ENCODE measurements around the gene RASA2.
A peak's percentile ranks its signal among the peaks of the same experiment; 100 is the strongest.

The RASA2 gene

DNA sequence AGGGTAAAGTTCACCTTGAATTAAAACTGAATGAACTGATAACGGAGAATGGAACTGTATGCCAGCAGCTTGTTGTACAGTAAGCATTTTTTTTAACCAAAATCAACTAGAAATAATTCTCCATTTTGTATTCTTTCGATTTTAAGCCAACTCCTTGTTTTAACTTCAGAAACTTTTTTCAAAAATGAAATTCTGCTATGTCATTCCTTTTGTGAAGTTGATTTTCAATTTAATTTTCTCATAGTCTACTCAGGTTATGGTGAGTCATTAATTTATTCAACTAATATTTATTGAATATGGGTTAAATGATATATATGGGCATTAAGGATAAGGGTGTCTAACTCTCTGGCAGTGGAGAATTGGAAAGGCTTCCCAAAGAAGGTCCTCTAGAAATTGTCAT, 53.7 kb downstream of the RASA2 start:
- no peak for DNase-seq

DNA sequence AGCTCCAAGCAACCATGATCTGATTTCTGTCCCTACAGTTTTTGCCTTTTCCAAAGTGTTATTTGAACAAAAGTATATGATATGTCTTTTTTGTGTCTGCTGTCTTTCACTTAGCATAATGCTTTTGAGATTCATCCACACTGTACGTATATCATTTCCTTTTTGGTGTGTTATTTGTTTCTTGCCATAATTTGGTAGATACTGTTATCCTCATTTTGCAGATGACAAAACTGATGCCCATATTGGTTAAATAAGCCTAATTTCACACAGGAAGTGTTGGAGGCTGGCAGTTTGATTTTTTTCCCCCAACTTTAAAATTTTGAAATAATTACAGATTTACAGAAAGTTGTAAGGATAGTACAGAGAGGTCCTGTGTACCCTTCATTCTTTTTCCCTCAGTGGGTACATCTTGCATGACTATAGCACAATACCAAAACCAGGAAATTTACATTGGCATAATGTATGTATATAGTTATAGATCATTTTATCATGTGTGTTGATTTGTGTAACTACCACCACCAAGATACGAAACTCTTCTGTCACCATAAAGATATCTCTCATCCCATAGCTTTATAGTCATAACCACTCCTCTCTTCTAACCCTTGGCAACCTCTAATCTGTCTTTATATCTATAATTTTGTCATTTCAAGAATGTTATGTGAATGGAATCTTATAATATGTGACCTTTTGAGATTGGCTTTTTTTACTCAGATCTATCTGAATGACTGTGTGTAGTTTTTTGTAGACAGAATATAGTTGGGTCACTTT, 55.6 kb downstream of the RASA2 start:
- no peak for DNase-seq

DNA sequence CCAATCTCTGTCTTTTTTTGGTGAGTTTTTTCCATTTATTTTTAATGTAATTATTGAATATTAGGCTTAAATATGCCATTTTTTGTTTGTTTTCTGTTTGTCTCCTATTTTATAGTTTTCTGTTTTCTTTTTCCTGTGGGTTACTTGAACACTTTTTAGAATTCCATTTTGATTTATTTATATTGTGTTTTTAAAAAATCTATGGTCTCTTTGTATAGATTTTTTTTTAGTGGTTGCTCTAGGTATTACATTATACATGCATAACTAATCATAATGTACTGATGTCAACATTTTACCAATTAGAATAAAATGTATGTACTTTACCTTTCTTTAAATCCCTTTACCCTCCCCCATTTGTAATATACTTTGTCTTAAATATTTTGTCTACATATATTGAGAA, 56.2 kb downstream of the RASA2 start:
- DNase-seq = no peak

DNA sequence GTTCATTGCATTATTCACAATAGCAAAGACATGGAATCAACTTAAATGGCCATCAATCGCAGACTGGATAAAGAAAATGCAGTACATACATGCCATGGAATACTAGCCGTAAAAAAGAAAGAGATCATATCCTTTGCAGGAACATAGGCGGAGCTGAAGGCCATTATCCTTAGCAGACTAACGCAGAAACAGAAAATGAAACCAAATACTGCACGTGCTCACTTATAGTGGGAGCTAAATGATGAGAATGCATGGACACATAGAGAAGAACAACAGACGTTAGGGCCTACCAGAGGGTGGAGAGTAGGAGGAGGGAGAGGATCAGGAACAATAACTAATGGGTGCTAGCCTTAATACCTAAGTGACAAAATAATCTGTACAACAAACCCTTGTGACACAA, 57.9 kb downstream of the RASA2 start:
- DNase-seq = no peak

DNA sequence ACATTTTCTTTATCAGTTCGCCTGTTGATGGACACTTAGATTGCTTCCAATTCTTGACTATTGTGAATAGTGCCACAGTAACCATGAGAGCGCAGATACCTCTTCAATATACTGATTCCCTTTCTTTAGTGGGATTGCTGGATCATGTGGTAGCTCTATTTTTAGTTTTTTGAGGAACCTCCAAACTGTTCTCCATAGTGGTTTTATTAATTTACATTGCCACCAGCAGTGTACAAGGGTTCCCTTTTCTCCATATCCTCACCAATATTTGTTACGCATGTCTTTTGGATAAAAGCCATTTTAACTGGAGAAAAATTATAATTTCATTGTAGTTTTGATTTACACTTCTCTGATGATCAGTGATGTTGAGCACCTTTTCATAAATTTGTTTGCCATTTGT, 59.3 kb downstream of the RASA2 start:
- no peak for DNase-seq

DNA sequence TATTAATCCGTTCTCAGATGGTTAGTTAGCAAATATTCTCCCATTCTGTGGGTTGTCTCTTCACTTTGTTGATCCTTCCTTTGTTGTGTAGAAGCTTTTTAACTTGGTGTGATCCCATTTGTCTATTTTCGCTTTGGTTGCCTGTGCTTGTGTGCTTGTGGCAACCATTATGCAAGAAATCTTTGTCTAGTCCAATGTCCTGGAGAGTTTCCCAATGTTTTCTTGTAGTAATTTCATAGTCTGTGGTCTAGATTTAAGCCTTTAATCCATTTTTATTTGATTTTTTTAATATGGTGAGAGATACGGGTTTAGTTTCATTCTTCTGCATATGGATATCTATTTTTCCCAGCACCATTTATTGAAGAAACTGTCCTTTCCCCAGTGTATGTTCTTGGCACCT, 59.8 kb downstream of the RASA2 start:
- DNase-seq = no peak

DNA sequence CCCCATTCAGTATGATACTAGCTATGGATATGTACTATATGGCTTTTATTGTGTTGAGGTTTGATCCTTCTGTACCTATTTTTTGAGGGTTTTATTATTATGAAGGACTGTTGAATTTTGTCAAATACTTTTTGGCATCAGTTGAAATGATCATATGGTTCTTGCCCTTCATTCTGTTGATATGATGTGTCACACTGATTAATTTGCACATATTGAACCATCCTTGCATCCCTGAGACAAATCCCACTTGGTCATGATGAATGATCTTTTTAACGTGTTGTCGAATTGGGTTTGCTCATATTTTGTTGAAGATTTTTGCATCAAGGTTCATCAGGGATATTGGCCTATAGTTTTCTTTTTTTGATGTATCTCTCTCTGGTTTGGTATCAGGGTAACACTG, 61.0 kb downstream of the RASA2 start:
- no peak for DNase-seq

DNA sequence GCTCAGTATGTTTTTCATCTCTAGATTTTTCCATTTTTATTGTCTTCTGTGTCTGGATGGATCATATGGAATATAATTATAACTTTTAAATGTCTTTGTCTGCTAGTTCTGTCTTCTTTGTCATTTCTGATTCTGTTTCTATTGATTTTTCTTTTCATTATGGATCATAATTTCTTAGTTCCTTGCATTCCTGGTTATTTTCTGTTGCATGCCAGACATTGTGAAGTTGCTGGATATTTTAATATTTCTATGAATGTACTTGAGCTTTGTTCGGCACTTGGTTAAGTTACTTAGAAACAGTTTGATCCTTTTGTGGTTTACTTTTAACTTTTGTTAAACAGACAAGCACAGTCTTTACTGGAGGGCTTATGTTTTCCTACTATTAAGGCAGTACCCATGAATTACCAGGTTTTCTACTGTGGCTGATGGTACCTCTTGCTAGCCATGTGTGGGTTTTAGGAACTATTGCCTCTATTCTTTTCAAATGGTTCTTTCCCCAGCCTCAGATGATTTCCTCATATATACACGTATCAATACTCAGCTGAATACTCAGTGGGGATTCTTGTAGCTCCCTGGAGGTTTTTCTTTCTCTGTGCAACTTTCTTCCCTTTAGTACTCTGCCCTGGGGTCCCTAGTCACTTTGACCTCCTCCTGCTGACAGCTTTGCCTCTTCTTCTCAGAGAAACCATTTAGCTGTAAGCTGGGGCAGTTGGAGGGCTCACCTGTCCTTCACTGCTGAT, 64.3 kb downstream of the RASA2 start:
- DNase-seq = no peak

DNA sequence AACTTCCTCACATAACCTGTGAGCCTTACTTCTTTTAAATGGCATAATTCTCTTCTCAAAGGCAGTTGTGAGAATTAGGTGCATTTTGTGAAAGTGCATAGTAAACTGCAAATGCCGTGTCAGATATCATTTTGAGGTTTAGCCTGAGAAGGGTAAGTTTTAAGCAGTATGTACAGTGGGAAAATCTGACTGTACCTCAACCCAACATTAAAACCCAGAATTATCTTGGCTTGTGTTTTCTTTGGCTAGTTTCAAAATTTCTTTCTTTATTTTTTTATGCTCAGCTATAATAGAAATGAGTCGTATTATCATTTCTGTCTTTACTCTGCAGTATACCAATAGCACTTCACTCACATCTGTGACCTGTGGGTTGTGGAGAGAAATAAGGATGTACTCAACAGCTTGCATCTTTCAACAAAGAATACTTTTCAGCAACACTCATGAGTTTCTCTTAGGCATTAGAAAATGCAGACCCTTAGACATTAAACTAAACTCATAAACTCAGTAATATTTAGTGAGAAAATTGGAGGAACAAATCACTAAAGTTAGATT, 65.7 kb downstream of the RASA2 start:
- DNase-seq = peak; percentile 24

DNA sequence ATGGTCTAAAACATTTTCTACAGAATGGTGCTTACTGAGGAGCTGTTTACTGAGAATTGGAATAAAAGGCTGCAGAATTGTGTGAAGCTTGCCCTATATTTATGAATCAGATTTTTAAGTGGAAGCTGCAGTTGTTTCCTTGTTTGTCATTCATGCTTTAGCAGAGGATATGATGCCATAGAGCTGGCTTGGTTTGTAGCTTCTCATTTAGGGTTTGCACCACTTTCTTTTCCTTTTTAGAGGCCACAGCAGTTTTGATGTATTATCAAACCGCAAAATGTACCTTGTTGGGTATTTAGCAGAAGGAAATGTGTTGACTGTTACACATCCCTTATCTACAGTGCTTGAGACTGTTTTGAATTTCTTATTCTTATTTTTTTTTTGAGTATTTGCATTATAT, 66.2 kb downstream of the RASA2 start:
- DNase-seq = no peak

DNA sequence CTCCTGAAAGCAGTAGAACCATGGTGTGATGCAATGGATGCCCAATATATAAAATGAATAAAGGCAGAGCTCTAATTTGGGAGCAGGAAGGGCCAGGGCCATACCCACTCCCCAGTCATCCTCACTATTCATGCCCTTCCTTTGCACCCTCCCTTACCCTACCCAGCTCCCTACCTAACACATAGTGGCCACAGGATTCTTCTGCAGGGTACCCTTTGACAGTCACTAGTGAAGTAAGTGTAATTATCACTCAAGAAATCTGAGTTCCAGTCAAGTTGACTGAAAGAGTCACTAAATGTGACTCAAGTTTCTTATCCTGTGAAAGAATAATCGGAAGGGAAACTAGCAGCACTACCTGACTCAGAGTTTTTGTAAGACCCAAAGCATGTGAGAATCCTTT, 69.2 kb downstream of the RASA2 start:
- peak; percentile 48 for DNase-seq

DNA sequence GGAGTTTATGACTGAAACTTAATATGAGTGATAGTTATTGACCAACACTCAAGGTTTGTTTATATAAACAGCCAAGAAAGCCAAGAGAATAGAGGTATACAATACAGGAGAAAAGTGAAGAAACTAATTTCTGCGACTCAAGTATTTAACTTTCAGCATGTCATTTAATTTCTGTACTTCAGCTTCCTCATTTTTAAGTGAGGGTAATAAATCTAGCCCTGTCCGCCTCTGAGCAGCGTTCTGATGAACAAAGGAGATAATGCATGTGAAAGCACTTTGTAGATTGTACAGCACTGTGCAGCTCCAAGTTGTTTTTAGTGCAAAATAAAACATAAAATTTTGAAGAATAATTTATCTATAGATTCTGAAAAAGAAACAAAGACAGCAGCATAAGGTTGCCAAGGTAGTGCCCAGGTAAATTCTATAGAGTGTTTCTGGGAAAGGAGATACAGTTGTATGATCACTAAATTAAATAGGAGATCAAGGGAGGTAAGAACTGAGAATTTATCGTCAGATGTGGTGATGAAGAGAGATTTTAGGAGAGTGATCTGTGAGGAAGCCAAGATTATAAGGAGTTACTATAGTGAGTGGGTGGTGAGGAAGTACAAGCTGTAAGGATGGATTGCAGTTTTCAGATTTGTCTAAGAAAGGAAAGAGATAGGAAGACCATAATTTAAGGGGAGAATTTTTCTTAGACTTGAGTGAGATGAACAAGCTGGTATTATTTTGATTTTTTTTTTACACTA, 71.3 kb downstream of the RASA2 start:
- DNase-seq = no peak

DNA sequence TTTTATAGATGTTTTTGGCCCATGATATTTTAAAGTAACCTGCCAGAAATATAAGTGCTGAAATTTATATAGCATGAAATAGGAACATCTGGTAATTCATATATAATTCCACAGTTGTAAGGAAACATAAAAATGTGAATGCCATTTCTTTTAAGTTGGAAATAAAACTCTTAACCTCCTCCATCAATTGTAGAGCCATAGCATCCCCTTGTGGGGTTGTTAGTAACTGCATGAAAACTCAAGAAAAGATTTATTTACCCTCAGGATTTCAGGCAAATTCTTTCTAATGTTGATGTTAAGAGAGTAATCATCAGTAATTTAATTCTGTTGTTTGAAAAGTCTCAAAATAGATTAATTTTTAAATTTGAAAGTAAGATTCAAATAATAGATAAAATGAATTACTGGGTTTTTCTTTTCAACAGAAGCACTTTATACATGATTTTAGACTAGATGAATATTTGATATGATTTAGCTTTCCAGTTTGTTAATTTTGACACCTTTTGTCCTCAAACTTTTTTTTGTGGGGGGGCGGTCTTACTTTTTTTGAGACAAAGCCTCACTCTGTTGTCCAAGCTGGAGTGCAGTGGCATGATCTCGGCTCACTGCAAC, 74.7 kb downstream of the RASA2 start:
- DNase-seq = peak; percentile 63

DNA sequence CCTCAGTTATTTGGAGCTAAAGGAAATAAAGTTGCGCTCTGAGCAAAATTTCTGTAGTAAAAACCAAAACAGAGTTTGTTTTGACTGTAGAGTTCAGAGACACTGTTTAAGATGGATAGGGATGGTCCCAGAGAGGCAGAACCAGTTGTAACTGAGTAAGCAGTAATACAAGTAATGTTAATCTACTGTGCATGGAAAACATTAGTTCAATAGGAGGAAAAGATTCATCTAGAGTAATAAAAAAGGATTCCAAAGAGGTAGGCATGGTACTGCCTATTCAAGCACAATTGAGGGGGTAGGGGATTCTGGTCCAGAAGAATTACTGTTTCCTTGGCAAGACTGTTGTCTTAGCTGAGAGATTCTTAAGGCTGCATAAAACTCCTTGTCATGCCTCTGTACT, 77.4 kb downstream of the RASA2 start:
- DNase-seq = no peak

DNA sequence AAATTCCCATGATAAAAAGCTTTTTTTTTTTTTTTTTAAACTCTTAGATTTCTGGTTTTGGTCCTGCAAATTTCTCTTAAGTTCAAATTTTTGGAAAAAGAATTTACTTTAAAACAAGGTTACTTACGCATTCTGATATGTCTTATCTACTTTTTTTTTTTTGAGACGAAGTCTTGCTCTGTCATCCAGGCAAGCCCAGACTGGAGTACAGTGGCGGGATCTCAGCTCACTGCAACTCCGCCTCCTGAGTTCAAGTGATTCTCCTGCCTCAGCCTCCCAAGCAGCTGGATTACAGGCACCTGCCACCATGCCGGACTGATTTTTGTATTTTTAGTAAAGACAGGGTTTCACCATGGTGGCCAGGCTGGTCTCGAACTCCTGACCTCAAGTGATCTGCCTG, 83.2 kb downstream of the RASA2 start:
- no peak for DNase-seq

DNA sequence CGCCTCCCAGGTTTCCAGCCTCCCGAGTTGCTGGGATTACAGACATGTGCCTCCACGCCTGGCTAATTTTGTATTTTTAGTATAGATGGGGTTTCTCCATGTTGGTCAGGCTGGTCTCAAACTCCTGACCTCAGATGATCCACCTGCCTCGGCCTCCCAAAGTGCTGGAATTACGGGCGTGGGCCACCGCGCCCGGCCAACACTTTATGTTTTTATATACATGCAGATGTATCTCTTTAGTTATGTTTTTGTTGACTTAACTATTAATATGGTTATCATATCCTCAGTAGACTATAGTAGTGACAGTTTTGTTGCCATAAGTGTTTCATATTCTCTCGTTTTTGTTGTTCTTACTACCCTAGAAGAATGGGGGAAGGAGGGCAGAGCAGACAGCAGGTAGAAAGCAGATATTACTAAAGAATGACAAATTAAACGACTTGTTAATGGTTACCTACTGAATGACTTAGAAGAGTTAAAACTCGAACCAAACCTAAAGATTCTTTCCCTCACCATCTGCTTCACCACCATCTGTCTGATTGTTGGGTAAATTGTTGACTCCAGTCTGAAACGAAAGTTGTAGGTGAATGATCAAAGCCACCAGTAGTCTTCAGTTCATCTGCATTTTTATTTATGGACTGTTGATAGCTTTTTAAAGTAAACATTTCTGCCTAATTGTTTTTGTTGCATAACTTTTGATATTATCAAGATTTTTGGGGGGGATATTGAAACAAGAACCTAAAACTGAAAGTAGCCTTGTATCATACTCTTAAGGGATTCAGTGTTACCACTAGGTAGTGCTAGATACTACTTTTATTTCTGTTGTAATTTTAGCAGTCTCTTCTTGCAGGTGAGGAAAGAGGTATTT, 89.3 kb downstream of the RASA2 start:
- DNase-seq = peak; percentile 14

DNA sequence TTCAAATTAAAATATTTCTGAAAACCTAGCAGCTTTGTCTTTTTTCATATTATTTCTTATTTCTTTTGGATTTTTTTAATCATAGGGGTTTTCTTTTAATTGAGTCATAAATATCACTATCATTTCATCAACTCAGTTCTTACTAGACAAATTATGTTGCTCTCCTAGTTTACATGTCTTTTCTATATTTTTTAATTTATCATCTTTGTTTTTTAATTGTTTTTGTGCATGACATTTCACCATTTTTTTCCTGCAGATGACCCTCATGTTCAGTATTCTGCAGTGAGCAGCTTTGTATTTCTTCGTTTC, 89.9 kb downstream of the RASA2 start:
- no peak for DNase-seq

DNA sequence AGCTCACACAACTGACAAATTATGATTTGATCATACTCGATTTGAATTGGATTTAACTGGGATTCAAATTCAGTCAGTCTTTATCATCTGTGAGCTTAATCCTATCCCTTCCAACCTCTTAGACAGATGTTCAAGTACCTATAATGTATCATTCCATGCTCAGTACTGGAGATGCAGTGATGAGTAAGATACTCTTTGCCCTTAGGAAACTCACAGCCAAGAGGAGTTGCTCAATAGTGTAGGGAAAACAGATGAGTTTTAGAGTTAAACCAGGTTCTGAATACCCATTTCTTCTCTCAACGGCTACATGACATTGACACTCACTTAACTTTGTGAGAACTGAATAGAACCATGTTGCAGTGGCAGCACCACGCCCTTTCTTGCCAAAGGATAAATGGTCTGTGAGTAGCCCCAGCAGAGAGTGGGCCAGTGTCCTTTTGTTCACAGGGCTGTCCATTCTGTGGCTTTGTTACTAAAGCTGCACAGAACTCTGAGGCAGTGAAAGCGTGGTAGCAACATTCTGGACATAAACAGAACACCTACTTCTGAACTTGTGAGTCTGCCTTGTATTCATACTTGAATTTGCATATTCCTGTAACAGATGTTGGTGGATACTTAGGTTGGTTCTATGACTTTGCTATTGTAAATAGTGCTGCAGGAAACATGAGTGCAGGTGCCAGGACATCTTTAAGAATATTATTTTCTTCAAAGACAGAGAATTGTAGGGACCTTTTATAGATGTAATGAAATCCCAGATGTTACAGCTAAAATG, 91.6 kb downstream of the RASA2 start:
- DNase-seq = no peak

DNA sequence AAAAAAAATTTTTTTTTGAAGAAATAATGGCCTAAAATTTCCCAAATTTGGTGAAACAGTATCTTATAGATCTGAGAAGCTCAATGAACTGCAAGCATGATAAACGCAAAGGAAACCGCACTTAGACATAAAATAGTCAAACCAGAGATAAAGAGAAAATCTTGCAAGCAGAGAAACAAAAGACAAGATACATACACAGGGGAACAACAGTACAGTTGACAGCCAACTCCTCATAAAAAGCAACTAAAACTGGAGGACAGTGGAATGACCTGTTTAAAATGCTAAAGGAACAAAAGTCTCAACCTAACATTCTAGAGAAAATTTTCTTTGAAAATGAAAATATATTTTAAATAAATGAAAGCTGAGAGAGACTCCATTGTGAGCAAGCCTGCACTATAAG, 107.5 kb downstream of the RASA2 start:
- no peak for DNase-seq

DNA sequence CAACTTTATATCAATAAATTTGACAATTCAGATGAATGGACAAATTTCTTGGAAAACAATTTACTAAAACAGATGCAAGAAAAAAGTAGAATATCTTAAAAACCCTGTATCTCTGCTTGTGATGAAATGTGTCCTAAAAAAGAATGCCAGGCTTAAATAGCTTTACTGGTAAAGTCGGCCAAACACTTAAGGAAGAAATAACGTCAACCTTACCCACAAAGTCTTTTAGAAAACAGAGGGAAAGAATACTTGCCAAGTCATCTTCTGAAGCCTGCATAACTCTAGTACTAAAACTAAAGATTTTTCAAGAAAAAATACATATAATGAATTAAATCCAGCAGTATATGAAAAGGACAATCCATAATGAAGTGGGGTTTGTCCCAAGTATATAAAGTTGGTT, 111.1 kb downstream of the RASA2 start:
- DNase-seq = no peak

DNA sequence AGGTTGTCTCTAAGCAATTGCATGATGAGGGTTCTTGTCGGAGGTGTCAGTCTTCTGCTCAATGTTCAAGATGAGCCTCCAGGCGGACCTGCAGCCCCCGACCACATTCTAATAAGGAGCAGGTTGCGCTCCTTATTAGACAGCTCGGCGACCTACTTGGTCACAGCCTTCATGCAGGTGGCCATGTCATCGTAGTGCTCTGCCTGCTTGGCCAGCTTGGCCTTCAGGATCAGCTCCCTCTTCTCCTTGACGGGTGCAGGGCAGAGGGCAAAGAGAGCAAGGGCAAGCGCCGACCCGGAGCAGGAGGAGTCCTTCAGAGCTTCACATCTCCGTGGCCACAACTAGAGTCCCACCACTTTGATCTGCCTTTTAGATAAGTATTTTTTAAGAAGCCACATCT, 113.5 kb downstream of the RASA2 start:
- DNase-seq = no peak

DNA sequence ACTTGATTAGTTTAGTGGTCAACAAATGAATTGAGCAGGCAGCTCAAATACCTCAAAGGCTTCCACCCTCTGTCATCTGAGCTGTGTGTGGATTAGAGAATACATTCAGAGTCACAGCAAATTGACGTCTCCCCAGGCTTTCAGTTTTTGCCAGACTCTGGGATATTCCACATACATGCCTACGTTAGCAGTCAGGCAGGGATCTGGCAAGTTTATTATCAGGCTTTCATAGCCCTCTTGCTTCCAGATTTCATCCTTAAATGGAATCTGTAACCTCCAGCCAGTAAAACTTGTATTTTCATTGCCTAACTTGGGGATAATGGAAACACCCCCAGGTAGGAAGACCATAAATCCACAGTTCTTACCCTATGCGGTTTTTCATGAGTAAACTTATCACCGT, 115.9 kb downstream of the RASA2 start:
- DNase-seq = no peak
